ENCODE data around the gene HCN4.

HCN4 gene

GRCh38 chr15:73378089-73378488, 9.3 kb upstream of the HCN4 start:
- DNase-seq (ENCODE audit: low read depth) = no peak

DNA sequence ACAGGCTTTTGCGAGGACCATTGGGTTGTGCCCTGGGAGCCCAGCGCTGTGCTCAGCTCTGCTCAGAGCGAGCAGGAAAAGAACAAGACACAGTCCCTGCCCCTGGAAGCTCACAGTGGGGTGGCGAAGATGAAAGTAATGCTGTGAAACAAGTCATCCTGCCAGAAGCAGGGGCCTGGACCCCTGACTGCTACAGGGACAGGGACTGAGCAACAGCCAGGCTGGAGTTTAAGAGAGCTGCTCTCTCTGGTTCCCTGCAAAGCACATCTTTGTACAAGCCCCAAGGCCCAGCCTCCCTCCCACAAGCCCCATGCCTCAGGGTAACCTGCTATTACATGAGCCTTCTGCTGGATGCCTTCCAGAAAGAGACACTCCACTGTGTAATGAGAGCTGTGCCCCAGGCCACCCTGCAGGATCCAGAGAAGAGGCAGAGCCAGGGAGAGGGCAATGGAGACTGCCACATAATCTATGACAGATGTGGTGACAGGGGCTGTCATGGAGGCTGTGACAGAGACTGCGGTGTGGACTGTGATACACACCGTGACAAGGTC, 7.1 kb upstream of the HCN4 start:
- DNase-seq (ENCODE audit: low read depth) = no peak

DNA sequence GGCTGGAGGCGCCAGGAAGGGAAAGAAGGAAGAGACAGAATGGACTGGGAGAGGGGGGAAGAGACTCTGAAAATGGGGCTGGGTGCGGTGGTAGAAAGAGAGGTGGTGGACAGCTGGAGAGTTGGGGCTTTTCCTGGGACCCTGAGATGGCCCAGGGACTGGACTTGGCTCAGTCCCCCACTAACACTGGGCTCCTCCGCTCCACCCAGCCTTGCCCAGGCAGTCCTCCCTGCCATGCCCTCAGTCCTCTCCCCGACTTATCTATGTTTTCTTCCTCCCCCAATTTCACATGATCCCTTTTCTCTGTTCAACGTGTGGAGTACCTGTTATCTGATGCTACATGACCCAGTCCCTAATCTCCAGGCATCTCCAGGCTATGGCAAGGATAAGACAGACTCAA, 6.3 kb upstream of the HCN4 start:
- DNase-seq (ENCODE audit: low read depth) = no peak

DNA sequence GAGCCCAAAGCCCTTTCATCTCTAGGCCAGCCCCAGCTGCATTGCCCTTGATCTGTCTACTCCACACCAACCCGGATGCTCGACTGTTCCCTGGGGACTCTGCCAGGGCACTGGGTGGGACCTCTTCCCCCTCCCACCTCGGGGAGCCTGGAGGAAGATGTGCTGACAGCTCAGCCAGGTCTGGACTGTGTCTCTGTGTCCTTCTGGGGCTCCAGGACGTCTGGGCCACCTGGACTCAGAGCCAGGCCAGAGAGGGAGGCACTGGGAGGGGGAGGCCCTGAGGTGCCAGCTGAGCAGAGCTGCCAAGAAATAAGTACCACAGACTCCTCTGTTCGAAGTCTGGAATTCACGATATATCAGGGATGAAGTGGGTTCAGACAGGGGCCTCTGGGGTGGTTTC, 5.8 kb upstream of the HCN4 start:
- no peak for DNase-seq (ENCODE audit: low read depth)

GRCh38 chr15:73373221-73373620, 4.5 kb upstream of the HCN4 start:
- no peak for DNase-seq (ENCODE audit: low read depth)

- DNase-seq (ENCODE audit: low read depth) = no peak
Observed at GRCh38 chr15:73371812-73372211, 3.1 kb upstream of the HCN4 start.

DNA sequence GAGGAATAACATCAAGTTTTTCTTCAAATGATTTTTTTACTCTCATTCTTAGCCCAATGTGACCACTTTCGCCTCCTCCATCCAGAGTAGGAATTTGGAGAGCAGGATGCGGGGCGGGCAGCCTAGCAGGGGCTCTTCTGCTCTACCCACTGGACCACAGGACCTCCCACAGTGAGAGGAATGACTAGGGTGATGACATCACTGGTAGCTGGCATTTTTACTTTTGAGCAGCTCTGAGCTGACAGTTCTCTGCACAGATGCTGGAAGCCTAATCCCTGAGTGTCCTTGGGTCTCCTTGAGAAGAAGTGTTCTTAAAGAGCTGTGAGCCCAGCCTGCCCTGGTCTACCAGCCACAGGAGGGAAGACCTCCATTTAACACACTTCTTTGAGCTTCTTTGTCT, 1.4 kb upstream of the HCN4 start:
- no peak for DNase-seq (ENCODE audit: low read depth)

DNA sequence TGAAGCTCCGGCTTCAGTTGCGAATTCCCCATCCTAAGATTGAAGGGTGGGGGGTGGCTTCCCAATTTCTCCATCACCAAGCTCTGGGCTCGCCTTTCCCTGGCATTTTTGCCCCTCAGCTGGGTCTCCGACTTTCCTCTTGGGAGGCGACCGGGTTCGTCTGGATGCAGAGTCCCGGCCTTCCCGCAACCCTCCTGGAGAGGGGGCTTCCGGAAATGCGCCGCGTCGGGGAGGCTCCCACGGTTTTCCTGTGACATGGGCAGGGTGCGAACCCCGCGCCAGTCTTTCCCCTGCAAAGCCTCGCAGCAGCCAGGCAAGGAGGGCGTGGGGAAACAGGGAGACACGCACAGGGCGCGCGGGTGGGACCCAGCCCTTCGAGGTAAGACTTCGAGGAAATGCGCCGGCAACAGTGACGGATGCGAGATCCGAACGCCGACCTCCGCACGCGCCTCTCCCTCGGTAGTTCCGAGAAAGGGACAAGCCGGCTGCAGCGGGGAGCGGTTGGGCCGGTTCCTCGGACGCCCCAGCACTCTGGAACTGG, 466 bp upstream of the HCN4 start:
- DNase-seq (ENCODE audit: low read depth) = no peak

GRCh38 chr15:73367624-73368300, 996 bp downstream of the HCN4 start:
- DNase-seq (ENCODE audit: low read depth) = no peak

GRCh38 chr15:73366766-73367623, 1.8 kb downstream of the HCN4 start:
- no peak for DNase-seq (ENCODE audit: low read depth)

DNA sequence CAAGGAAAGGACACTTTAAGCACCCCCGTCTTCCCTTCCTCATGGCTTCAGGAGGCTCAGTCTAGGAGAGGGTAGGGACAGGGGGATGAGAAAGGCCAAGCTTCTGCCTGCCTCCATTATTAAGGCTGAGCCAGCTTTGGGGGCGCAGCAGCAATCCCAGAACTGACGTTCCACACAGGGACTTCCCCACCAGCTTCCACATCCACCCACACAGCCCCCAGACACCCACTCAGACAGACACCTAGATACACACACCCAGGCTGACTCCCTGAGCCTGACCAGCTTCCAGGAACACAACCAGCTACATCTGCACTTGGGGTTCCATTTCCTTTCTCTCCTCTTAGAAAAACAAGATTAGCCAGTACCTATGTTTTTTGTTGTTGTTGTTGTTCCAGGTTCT, 4.7 kb downstream of the HCN4 start:
- no peak for DNase-seq (ENCODE audit: low read depth)

DNA sequence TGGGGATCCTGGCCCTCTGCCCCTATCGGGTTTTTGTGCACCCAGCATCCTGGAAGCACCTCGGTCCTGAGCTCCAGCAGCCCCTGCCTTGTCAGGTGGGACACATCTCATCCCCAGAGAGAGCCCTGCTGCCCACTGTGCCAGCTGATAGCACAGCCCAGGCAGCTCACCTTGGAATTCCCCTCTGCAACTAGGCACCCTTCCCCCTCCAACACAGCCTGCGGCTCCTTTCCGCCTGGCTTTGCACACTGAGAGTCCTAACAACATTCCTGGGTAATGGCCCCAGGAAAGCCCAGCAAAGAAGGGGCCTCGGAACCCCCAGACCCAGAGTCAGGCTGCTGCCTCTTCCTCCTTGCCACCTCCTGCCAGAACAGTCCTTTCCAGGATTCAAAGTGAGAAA, 5.9 kb downstream of the HCN4 start:
- no peak for DNase-seq (ENCODE audit: low read depth)

GRCh38 chr15:73361337-73361736, 7.4 kb downstream of the HCN4 start:
- DNase-seq (ENCODE audit: low read depth) = no peak

- DNase-seq (ENCODE audit: low read depth) = no peak
Observed at GRCh38 chr15:73359651-73360050, 9.1 kb downstream of the HCN4 start.

DNA sequence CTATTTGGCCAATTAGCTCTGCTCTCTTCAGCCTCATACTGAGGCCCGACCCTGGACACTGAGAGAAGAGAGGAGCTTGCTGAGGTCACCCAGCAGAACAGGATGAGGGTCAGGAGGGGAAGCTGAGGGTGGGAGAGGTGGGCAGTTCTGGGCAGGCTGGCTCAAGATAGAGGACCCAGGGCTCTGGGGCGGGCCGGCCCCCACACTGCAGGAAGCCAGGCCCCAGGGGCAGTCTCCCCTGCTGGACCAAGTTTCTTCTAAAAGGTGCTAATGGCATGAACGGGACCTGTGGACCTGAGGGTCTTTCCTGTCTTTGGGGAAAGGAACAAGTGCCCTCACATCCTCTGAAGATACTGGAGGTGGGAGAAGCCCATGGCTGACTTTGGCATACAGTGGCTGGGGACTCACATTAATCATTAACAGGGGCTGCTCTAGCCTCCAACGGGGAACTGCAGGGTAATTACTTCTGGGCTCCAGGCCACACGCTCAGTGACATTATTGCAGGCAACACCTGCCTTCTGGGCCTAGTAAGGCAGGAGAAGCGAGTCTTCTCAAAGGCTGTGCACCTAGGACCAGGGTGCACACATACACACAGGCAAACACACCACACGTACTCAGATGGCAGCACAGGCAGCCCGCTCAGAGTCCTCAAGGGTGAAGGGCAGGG, 10.6 kb downstream of the HCN4 start:
- no peak for DNase-seq (ENCODE audit: low read depth)

- no peak for DNase-seq (ENCODE audit: low read depth)
Observed at GRCh38 chr15:73355612-73356265, 13.0 kb downstream of the HCN4 start.

DNA sequence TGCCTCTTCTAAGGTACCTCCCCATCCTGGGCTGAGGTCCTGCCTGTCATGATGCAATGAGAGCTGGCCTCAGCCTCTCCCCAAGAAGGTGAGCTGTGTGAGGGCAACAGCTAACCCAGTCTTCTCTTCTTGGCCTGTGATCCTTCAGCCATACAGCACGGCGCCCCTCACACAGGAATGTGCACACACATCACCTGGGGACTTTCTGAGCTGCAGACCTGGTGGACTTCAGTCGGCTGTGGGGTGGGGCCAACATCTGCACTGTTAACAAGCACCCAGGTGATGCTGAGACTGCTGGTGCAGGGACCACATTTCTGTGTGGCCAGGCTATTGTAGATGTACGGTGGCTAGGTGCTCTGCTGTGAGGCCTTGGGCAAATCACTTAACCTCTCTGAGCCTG, 14.5 kb downstream of the HCN4 start:
- DNase-seq (ENCODE audit: low read depth) = no peak

GRCh38 chr15:73353734-73354133, 15.0 kb downstream of the HCN4 start:
- no peak for DNase-seq (ENCODE audit: low read depth)

- DNase-seq (ENCODE audit: low read depth) = no peak
Observed at GRCh38 chr15:73352082-73352481, 16.7 kb downstream of the HCN4 start.

GRCh38 chr15:73349191-73349590, 19.6 kb downstream of the HCN4 start:
- DNase-seq (ENCODE audit: low read depth) = no peak

DNA sequence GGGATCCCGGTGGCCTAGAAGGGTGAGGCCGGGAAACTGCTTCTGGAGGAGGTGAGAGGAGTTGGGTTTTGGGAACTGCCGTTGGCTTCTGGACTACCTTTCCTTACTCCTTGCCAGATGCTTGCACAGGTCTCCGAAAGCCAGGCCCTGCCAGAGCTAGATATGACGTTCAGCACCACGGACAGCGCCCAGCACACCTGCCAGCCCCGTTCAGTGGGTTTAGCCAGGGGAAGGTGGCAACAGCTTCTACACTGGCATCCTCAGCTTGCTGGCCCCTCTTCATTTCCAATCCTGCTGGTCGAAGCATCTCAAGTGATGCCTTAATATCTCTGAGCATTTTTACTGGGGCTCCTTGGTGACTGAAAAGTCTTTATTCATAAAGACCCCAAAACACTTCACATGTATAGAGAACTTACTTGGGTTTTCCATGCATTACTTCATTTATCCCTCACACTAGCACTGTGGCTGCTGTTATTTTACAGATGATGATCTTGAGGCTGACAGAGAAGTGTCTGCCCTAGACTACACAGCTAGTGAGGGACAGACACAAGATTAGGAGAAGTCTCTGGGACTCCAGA, 21.9 kb downstream of the HCN4 start:
- peak; percentile 17 for DNase-seq (ENCODE audit: low read depth)

DNA sequence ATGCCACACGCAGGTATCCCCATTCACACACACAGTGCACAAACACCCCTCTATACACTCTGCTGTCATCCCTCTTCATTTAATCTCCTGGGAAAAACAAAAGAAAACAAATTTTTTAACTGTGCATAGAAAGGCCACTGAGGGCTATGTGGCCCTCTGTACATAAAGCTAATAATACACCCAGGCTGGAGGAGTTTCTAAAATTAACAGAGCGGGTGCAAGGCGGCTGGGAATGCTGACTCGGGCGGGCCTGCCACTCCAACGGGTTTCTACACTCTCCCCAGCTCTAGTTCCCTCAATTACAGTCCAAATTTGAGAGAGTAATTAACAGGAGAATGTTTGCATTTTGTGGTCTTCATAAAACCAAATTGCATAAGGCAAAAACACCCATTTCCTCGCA, 23.1 kb downstream of the HCN4 start:
- no peak for DNase-seq (ENCODE audit: low read depth)
